ENCODE measurements around the gene CLCN3. TPM values are rescaled to one million over a fixed set of nuclear protein-coding genes. Genes with fewer than 3 reads are reported as not detected.

Gene CLCN3
- total RNA-seq (2022; extraction: Qiagen RNA extraction), result 13.4 to 21.7 TPM (median 16.7 TPM) in 5 replicates

GRCh38 chr4:169619958-169620879 lies at the start of gene CLCN3:
TSS of gene CLCN3 (plus strand) at chr4:169620578. CDS start at chr4:169635929, 15,351 bp downstream.

GRCh38 chr4:169611991-169612870 lies 8.1 kb upstream of the CLCN3 start, which contains the start of gene NEK1:
TSS of gene NEK1 (minus strand) at chr4:169612583. CDS start at chr4:169602630, 9,953 bp downstream.

GRCh38 chr4:169757575-169758184 lies 137.3 kb downstream of the CLCN3 start, which contains the start of gene HPF1:
TSS of gene HPF1 (minus strand) at chr4:169757944. CDS start at chr4:169757877, 67 bp downstream.

Other genes starting within 250 kb of the CLCN3 start
- gene NEK1, start 8.0 kb upstream of the CLCN3 start, total RNA-seq (2022; extraction: Qiagen RNA extraction), result 2.3 to 3.8 TPM (median 2.8 TPM) in 5 replicates
- 13.6 to 24.3 TPM (median 14.9 TPM) in 5 replicates for gene HPF1, start 137.4 kb downstream of the CLCN3 start, total RNA-seq (2022; extraction: Qiagen RNA extraction)